GM12864 (cell line): ENCODE measurements around the gene C19orf85.

Experiments used
- DNase-seq: peaks from one replicate; pipeline ENCODE4 v3.0.0-alpha.2; 2011; ENCODE audit warnings: low read depth
- H3K4me3 ChIP-seq: 2 replicates; pipeline ENCODE4 v1.5.1; 2011; ENCODE audit warnings: mild to moderate bottlenecking, low read depth, low read length, control low read depth
- TF ChIP-seq, protein P1 (sequence below): IDR thresholded peaks from 2 replicates; pipeline ENCODE4 v1.5.1; 2011; ENCODE audit warnings: low read depth, mild to moderate bottlenecking, moderate library complexity, low read length, control low read depth, inconsistent platforms; ENCODE audit errors: missing control alignments

C19orf85 gene

DNA sequence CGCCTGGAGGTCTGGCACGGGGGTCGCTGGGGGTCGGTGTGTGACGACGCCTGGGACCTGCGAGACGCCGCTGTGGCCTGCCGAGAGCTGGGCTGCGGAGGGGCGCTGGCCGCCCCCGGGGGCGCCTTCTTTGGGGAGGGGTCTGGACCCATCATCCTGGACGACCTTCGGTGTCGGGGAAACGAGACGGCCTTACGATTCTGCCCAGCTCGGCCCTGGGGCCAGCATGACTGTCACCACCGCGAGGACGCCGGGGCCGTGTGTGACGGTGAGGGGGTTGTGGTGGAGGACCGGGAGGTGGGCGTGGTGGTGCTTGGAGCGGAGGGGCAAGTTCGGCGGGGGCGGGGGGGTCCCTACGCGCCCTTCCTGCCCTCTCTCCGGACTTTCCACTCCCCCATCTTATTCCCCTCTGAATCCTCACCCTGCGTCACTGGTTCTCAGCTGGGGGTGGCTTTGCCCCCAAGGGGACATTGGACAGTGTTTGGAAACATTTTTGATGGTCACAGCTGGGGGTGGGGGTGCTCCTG lies 29.2 kb upstream of the C19orf85 start:
- TF ChIP-seq, protein P1, sequence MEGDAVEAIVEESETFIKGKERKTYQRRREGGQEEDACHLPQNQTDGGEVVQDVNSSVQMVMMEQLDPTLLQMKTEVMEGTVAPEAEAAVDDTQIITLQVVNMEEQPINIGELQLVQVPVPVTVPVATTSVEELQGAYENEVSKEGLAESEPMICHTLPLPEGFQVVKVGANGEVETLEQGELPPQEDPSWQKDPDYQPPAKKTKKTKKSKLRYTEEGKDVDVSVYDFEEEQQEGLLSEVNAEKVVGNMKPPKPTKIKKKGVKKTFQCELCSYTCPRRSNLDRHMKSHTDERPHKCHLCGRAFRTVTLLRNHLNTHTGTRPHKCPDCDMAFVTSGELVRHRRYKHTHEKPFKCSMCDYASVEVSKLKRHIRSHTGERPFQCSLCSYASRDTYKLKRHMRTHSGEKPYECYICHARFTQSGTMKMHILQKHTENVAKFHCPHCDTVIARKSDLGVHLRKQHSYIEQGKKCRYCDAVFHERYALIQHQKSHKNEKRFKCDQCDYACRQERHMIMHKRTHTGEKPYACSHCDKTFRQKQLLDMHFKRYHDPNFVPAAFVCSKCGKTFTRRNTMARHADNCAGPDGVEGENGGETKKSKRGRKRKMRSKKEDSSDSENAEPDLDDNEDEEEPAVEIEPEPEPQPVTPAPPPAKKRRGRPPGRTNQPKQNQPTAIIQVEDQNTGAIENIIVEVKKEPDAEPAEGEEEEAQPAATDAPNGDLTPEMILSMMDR, result no peak
- H3K4me3 ChIP-seq, result no peak overlapping the region
- no peak for DNase-seq

DNA sequence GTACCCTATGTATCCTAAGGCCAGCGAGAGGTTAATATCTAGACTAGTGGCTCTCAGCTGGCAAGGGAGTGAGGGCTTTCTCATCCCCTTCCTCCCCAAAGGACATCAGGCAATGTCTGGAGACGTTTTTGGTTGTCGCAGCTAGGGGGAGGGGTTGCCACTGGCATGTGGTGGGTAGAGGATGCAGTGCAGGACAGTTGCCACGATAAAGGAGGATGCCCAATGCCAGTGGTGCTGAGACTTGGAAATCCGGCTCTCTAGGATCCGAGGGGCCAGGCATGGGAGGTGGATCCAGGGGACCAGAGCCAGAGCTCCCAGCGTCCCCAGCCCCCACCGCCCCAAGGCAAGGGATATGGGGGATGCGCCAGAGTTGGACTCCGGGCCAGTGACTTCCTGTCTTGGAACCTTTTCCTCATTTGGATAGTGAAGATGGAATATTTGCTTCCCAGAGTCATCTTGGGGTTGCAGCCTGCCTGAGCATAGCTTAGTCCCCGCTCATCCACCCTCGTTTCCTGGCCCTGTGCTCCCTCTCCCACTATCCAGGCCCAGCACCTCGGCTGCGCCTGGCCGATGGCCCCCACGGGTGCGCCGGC lies 28.6 kb upstream of the C19orf85 start:
- TF ChIP-seq, protein P1, result no peak
- no peak for DNase-seq
- H3K4me3 ChIP-seq, result no peak overlapping the region

DNA sequence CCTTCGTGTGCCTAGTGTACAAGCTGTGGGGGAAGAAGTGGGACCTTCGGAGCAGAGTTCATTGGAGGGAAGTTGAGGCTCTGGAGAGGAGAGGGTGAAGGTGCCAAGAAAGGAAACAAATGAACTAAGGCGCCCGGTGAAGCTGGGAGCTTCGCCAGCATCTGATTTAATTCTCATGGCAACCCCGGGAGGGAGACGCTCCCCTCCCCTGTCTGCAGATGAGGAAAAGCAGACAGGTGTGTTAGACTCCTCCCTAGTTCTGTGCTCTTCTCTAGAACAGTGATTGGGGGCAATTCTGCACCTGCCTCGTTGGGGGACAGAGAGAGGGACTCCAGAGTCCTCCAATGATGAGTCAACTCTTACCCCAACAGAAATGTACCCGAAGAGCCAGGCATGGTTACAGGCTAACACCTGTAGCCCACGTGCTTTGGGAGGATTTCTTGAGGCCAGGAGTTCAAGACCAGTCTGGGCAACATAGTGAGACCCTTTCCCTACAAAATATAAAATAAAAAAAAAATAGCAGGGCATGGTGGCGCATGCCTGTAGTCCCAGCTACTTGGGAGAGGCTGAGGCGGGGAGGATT lies 27.9 kb upstream of the C19orf85 start:
- DNase-seq, result no peak
- no peak overlapping the region for H3K4me3 ChIP-seq

DNA sequence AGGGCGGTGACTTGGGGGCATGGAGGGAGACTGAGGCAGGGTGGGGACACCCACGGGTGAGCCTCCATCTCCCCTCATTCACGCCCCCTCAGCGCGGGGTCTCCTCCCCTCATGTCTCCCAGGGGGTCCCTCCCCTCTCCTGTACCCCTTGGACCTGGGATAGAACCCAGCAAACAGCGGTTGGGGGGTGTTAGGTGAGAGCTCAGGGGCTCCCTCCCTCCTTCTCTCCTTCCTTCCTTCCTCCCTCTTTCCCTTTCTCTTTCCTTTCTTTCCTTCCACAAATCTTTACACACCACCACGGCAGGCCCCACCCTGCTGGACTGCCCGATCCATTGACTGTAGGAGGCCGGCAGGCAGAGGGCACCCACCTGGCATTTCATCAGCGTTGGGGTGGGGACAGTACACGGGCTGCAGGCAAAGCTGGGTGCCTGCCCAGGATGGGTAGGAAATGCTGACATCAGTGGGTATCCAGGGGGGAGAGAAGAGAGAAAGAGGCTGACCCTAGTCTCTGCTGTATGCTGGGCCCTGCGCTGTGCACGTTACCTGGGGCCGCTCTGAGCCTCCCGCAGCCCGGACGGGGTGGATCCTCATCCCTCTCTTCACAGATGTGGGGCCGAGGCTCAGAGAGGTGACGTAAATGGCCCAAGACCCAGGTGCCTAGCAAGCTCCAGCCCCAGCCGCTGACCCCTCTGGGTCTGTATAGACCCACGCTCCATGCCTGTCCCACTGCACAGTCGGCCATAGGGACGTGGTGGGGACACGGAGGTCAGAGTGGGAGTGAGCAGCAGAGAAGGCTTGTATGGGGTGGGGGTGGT lies 27.2 kb upstream of the C19orf85 start:
- TF ChIP-seq, protein P1, result no peak
- H3K4me3 ChIP-seq, result no peak overlapping the region
- DNase-seq, result no peak

More for the DNA sequence above, 27.9 kb upstream of the C19orf85 start:
- TF ChIP-seq, protein P1, result no peak

DNA sequence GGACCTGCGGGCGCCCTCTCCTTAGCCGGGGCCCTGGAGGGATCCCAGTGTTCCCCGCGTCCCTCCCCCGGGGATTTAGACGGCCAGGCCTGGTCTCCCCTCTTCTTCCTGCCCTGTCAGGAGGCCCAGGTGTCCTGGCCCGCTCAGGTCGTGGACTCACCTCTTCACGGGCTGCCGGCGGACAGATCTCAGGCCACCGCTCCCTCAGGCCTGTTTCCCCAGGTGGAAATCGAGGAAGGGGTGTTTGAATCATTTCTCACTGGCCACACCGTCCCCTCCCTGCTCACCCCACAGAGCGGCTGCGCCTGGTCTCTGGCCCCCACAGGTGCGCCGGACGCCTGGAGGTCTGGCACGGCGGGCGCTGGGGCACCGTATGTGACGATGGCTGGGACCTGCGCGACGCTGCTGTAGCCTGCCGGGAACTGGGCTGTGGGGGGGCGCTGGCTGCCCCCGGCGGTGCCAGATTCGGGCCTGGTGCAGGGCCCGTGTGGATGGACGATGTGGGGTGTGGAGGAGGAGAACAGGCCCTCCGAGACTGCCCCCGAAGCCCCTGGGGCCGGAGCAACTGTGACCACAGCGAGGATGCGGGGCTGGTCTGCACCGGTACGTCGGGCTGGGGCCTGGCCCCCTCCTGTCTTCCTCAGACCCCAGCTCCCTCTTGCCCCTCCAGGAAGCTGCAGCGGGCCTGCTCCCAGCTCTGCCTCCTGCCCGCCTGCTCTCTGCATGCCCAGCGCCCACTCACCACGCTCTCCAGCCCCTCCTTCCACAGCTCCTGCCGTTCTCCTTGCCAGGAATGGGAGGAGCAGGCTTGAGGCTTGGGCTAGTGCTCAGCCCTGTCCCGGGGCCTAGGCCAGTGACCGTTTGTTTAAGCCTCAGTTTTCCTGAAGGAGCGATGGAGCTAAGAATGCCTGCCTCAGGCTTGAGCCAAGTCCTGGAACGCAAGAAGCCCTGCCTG lies 26.2 kb upstream of the C19orf85 start:
- no peak overlapping the region for H3K4me3 ChIP-seq
- DNase-seq, result no peak
- TF ChIP-seq, protein P1, result no peak

DNA sequence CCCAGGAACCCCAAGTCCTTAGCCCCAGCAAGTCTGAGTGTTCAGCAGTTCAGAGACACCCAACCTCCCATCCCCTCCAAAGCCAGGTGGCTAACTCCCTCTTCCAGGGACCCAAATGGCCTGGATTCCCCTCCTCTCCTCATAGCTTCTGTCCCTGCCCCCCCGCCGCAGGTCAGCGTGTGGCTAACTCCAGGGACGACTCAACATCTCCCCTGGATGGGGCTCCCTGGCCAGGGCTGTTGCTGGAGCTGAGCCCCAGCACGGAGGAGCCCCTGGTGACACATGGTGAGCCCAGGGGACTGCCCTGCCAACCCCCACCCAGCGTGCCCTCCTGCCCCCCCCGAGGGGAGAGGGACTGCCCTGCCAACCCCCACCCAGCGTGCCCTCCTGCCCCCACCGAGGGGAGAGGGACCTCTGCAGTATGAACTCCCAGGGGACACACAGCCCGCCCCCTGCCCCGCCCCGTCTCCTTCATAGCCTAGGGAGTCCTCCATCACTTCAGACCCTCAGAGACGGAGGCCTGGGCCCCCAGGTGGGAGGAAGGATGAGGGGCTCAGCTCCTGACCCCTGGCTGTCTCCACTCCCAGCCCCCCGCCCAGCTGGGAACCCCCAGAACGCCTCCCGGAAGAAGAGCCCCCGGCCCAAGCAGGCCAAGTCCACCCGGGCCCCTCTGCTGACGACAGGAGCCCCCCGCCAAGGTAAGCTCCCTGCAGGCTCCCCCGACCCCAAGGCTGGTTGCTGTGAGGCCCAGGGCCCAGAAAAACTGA lies 25.3 kb upstream of the C19orf85 start:
- H3K4me3 ChIP-seq, result no peak overlapping the region
- TF ChIP-seq, protein P1, result no peak
- no peak for DNase-seq
